Neutrophil (primary cell): ENCODE measurements around the gene KDM6A.
"Not testable (repeated sequence)": the region's sequence is repeated elsewhere in the genome, so short reads cannot be mapped to it uniquely, and the experiment has no call there.

Experiments used
- H3K27ac ChIP-seq: fragments of 200-600 bp; sonication (generic); 2 replicates; pipeline ENCODE4 v1.5.1; 2016; ENCODE audit warnings: mild to moderate bottlenecking, moderate library complexity
- H3K27me3 ChIP-seq: fragments of 200-600 bp; sonication (generic); 2 replicates; pipeline ENCODE4 v1.6.0; 2016; ENCODE audit warnings: mild to moderate bottlenecking
- H3K36me3 ChIP-seq: fragments of 200-600 bp; sonication (generic); 2 replicates; pipeline ENCODE4 v1.5.1; 2017
- H3K4me1 ChIP-seq, 2 experiments: fragments of 200-600 bp in 1 of 2; sonication (generic) in 1 of 2; 1 replicate in 1 of 2; 2 replicates in 1 of 2; pipeline versions ENCODE4 v1.5.1 to v1.6.1; 2013 to 2016; ENCODE audit warnings: low read depth in 1 of 2, low read length in 1 of 2, mild to moderate bottlenecking in 1 of 2, moderate library complexity in 1 of 2; ENCODE audit not compliant: control insufficient read depth in 1 of 2, insufficient read depth in 1 of 2
- H3K4me3 ChIP-seq, 2 experiments: fragments of 200-600 bp in 1 of 2; sonication (generic) in 1 of 2; 1 replicate in 1 of 2; 2 replicates in 1 of 2; pipeline ENCODE4 v1.5.1; 2013 to 2016; ENCODE audit warnings: low read depth in 1 of 2, low read length in 1 of 2, mild to moderate bottlenecking in 1 of 2, moderate library complexity in 1 of 2
- H3K9me3 ChIP-seq: fragments of 200-600 bp; sonication (generic); 2 replicates; pipeline ENCODE4 v1.5.1; 2016
- TF ChIP-seq, protein P1 (sequence below): fragments of 200-600 bp; sonication (generic); IDR thresholded peaks from 2 replicates; pipeline ENCODE4 v1.5.1; 2016; ENCODE audit warnings: antibody characterized with exemption

Gene KDM6A

GRCh38 chrX:44872821-44873414 lies at the start of gene KDM6A:
KDM6A (plus strand) TSS chrX:44873188; CDS start chrX:44873552, 364 bp downstream.
- H3K27ac ChIP-seq: peak within 1 kb of the TSS; percentile 100
- H3K27me3 ChIP-seq: no peaks in the 10 kb centered on the region
- TF ChIP-seq, protein P1, sequence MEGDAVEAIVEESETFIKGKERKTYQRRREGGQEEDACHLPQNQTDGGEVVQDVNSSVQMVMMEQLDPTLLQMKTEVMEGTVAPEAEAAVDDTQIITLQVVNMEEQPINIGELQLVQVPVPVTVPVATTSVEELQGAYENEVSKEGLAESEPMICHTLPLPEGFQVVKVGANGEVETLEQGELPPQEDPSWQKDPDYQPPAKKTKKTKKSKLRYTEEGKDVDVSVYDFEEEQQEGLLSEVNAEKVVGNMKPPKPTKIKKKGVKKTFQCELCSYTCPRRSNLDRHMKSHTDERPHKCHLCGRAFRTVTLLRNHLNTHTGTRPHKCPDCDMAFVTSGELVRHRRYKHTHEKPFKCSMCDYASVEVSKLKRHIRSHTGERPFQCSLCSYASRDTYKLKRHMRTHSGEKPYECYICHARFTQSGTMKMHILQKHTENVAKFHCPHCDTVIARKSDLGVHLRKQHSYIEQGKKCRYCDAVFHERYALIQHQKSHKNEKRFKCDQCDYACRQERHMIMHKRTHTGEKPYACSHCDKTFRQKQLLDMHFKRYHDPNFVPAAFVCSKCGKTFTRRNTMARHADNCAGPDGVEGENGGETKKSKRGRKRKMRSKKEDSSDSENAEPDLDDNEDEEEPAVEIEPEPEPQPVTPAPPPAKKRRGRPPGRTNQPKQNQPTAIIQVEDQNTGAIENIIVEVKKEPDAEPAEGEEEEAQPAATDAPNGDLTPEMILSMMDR: no peak
- H3K4me1 ChIP-seq: peaks cover 21 to 39% of the 10 kb centered on the region in 2 experiments
- no peaks in the 10 kb centered on the region for H3K9me3 ChIP-seq
- no peaks in the 10 kb centered on the region for H3K36me3 ChIP-seq
- peak within 1 kb of the TSS; percentile 72 to 99 for H3K4me3 ChIP-seq

- not testable (repeated sequence) for H3K4me3 ChIP-seq, H3K4me1 ChIP-seq, H3K36me3 ChIP-seq
Measured at GRCh38 chrX:44823193-44823592, 49.8 kb upstream of the KDM6A start.

GRCh38 chrX:44828008-44828605 lies 44.9 kb upstream of the KDM6A start:
- H3K4me3 ChIP-seq: no peak overlapping the region
- H3K36me3 ChIP-seq: no peaks in the 10 kb centered on the region
- H3K27ac ChIP-seq: no peak overlapping the region
- no peaks in the 10 kb centered on the region for H3K4me1 ChIP-seq
- TF ChIP-seq, protein P1: no peak
- no peaks in the 10 kb centered on the region for H3K9me3 ChIP-seq
- no peaks in the 10 kb centered on the region for H3K27me3 ChIP-seq

More at GRCh38 chrX:44823193-44823592, 49.8 kb upstream of the KDM6A start:
- H3K9me3 ChIP-seq, H3K27ac ChIP-seq, H3K27me3 ChIP-seq: not testable (repeated sequence)

GRCh38 chrX:44829832-44830231 lies 43.2 kb upstream of the KDM6A start:
- Histone ChIP-seq H3K36me3 (no peaks in the 10 kb centered on the region), H3K9me3 (no peaks in the 10 kb centered on the region), H3K4me1 (no peaks in the 10 kb centered on the region), H3K4me3 (no peak overlapping the region), H3K27me3 (no peaks in the 10 kb centered on the region), H3K27ac (no peak overlapping the region)
- TF ChIP-seq, protein P1: no peak

GRCh38 chrX:44842550-44843317 lies 30.3 kb upstream of the KDM6A start:
- H3K27ac ChIP-seq: no peak overlapping the region

More at GRCh38 chrX:44842550-44843317, 30.3 kb upstream of the KDM6A start:
- Histone ChIP-seq H3K36me3 (no peaks in the 10 kb centered on the region), H3K4me3 (no peak overlapping the region), H3K9me3 (no peaks in the 10 kb centered on the region), H3K4me1 (no peaks in the 10 kb centered on the region), H3K27me3 (no peaks in the 10 kb centered on the region)
- TF ChIP-seq, protein P1: no peak
